GM04504 (cell line): ENCODE measurements around the gene BABAM2.
"Not testable (repeated sequence)": the region's sequence is repeated elsewhere in the genome, so short reads cannot be mapped to it uniquely, and the experiment has no call there.

Source experiments
- DNase-seq: peaks from one replicate; pipeline ENCODE4 v3.0.0-alpha.2; 2012; ENCODE audit warnings: low read depth

The BABAM2 gene

DNA sequence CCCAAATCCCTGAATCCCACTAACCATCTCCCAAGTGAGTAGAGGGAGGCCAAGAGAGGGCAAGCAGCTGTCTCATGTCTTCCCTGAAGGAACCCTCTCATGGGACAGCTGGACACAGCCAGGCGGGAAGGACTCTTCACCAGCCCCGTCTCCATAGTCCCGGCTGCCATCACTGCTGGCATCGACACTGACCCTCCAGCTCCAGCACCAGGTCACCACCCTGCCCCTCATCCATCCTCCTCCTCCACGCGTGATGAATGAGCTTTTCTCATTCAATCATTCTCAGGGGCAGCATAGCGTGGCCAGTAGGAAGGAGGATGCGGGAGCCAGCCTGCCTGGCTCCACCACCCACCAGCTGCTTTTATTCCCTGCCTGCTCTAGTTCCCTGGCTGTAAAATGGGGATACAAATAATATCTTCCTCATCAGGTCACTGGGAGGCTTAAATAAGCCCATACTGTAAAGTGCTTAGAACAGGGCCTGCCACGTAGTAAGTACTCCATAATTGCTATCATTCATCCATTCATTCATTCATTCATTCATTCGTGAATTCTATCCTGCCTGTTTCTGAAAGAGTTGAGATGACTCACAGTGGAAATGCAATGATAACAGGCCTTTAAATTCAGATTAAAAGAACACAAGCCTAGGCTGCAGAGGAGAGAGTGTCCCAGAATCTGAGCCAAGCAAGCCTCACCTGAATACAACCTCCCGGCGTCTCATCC lies 471.6 kb downstream of the BABAM2 start:
- no peak for DNase-seq

DNA sequence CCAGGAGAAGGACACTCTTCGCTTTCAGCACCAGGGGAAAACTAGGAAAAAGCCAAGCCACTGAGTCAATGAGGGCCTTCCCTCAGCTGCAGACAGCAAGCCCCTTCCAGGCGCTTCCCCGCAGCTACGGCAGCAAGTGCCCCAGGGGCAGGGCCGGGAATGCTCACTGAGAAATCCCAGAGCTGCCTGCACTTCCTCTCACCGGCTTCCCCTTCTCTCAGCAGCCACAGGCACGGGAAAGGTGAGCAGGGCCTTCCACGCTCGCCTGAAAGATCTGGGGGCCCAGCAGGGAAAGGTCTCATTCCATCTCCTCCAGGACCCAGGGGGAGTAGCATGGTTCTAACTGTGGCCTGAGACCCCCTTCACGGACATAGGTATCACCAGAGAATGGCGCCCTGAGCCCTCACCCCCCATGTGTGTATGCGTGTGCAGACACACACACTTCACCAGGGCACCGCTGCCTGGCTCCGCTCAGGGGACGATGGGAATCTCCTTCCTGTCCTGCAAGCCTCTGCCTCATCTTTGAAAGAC lies 472.5 kb downstream of the BABAM2 start:
- DNase-seq = no peak

DNA sequence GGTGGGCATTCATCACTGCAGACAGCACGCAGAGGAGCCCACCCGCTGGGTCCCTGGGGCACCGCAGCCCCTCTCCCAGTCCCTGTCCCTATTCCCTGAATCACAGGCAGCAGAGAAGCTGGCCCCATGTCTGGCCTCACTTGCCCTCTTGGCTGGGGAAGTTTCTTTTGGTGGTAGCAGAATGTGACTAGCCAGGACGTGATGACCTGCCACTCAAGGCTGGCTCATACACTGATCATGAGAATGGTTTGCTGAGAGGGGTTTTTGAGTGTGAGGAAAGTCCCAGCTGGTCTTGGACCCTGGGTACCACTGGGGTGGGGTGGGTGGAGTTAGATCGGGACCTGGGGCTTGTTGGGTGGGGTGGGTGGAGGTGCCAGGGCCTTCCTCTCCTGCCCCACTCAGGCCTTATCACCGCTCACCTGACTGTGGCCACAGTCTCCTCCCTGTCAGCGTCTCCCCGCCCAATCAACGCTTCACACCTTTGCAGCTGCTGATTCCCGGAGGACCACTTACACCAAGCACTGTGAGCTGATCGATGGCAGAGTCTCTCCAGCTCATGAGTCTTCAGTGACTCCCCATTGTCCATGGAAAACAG lies 473.3 kb downstream of the BABAM2 start:
- no peak for DNase-seq

DNA sequence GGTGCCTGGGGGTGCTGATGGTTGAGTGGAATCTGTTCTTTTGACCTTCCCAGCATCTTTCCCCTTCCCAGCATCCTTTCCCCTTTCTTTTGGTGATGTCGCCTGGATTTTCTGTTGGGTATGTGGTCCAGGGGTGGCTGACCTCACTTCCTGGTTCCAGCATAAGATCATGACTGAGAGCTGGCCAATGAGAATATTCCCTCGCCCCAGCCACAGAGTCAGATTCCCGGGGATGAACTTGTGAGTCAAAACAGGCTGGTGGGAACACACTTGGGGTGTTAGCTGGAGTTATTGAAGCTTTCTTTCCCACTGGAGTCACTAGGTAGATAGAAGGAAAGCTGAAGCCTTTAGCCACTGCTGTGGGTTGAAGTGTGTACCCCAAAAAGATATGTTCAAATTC lies 474.1 kb downstream of the BABAM2 start:
- no peak for DNase-seq

DNA sequence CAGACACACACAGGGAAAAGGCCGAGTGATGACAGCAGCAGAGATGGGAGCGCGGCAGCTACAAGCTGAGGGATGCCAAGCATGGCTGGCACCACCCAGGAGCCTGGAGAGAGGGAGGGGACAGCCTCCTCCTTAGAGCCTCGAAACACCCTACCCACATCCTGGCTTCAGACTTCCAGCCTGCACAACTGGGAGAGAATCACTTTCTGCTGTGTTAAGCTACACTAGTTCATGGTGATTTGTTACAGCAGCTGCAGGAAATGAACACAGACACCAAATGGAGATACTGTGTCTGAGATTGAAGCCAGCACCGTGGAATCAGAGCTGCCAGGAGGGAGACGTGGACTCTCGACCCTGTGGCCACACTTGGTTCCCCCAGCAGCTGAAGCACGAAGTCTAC lies 474.6 kb downstream of the BABAM2 start:
- DNase-seq = no peak

DNA sequence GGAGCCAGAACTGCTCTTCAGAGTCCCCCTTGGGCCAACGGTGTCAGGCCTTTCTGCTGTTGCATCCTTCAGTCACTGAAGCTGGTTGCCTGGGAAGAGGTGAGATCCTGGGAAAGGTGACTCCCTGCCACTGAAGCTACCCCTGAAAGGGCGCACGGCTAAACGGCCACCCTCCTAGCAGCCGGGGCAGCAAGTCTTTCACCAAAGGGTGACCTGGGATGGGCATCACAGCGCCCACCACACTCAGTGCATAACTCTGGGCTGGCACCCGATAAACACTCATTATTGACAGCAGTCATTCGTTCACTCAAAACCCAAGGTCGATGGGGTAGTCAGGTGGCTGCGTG lies 475.6 kb downstream of the BABAM2 start:
- no peak for DNase-seq

DNA sequence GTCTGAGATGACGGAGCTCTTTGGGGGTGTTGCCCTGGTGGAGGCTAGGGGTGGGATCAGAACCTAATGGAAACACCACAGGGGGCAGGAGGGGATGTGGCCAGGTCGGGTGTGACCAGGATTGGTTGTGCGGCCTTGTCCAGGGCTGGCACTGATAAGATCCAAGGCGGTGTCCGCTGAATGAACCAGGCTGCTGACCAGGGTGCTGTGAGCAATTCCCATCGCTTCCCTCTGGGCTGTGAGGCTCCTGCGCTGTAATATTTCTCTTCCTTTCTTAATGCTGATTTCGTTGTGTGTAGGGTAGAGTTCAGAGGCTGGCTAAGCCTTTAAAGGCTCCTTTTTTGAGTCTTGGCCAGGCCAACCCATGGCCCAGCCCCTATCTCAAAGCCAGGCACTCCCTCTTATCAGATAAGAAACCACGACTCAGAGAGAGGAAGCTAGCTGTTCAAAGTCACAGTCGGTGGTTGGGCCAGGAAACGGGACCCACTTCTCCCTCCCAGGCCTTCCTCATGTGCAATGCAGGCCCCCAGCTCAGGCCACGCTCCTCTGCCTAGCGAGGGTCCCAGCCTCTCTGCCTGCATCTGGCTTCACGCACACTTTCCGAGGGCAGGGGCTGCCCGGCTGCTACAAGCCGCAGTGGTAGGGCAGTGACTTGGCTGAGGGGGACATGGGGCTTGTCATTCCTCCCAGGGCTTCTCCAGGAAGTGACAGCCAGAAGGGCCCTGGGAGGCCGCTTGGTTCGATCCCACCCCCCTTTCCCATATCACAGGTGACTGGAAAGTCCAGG lies 476.2 kb downstream of the BABAM2 start:
- DNase-seq = no peak

DNA sequence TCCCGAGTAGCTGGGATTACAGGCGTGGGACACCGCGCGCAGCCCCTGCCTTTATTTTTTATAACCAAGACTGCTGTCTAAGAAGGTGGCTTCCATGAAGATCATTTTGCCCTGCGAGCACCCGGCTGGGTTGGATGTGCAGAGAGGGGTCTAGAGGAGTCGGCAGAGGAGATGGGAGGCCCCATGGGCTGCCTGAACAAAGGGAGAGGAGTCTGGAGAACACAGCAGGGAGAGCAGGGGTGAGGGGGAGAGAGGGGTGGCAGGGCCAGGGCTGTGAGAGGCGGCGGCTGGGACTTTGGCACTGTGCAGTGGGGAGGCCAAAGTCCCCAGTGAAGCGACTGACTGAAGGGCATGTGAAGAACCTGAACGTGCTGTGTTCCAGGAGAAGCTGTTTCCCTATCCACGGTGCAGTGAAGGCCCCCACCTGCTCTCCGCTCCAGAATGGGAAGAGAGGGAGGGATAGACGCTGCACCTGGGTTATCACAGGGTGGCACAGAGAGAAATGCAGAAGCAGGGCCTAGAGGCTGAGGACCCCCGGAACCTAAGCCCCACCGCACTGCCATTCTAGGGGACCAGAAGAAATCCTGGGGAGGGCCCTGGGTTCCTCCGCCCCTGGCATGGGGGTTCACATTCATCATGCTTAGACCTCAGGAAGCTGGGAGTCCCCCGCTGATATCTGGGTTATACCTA lies 477.3 kb downstream of the BABAM2 start:
- no peak for DNase-seq

DNA sequence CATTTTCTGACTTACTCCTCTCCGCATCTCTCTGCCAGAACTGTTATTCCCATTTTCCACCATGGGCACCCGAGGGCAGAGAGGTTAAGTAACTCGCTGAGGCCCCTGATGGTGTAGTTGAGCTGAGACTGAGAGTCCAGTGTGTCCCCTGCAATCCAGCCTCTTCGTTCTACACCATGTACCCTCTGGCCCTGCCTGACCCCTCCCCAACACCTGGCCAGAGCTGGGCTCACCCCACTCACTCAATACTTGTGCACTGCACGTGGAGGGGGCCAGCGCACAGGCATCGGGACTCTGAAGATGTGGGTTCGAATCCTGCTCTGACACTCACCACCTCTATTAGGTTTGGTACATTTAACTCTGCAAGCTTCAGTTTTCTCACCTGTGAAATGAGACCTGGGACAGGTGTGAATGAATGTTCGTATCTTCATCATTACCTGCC lies 477.8 kb downstream of the BABAM2 start:
- no peak for DNase-seq

DNA sequence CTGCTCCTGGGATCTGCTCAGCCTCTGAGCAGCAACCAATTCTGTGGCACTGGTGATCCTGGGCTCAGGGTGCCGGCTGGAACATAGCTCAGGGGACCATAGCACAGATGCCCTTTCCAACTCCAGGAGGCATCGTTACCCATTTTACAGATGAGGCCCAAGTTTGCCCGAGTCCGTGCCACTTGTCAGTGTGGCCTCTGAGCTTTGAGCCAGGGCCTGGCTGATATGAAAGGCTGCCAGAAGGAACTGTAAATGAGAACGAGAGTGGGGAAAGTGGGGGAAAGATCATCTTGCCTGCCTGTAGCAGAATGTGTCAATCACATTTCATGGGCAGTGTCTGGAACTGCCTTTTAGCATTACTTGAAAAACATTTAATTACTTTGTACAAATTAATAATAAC lies 478.8 kb downstream of the BABAM2 start:
- no peak for DNase-seq

DNA sequence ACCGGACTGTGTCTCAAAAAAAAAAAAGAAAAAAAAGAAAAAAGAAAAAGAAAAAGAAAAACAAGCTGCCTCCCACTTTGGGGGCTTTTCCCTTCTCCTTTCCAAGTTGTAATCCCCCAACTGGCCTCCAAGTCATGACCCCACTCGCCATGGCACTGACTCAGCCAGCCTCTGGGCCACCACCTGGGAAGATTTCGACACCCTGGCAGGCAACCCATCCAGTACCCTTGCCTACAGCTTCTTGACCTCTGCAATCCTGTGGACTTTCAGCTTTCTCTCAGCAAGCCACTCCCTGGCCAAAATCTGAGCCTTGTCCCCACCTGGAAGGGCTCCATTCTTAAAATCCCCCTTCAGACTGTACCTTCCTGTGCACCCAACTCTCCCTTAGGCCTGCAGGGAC lies 479.8 kb downstream of the BABAM2 start:
- no peak for DNase-seq

DNA sequence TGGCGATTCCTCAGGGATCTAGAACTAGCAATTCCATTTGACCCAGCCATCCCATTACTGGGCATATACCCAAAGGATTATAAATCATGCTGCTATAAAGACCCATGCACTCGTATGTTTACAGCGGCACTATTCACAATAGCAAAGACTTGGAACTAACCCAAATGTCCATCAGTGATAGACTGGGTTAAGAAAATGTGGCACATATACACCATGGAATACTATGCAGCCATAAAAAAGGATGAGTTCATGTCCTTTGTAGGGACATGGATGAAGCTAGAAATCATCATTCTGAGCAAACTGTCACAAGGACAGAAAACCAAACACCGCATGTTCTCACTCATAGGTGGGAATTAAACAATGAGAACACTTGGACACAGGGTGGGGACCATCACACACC lies 481.2 kb downstream of the BABAM2 start:
- not testable (repeated sequence) for DNase-seq

DNA sequence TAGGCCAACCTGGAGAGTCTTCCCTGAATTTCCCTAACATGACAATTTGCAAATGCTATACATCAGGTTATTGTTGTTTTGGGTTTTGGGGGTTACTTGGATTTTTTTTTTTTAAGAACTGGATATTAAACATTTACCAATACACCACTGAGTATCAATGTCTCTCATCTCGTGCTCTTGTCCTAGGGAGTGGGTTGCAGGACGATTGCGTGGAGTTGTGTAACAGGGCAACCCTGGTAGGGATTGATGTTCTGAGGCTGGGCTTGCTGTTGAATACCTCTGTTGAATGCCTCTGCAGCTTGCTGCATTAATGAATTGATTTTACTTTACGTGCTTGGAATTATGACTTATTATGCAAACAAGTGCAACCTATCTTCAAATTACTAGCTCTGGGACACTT lies 483.3 kb downstream of the BABAM2 start:
- no peak for DNase-seq

DNA sequence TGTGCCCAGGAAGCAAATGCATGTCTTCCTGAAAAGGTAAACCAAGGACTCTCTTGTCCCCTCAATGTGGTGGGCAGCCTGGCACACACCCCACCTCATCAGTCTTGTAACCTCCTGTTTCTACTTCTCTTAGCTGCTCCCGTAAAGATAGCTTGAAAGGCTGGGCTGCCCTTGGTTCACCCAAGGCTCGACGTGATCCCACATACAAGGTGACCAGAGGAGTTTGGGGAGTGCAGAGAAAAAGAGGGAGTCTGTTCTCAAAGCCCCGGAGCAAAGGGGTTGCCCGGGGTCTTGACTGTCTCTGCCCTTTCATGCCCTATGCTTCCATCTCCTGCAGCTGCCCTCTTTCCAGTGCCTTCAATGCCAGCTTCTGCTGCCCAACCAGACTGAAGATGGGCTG lies 483.8 kb downstream of the BABAM2 start:
- DNase-seq = no peak

DNA sequence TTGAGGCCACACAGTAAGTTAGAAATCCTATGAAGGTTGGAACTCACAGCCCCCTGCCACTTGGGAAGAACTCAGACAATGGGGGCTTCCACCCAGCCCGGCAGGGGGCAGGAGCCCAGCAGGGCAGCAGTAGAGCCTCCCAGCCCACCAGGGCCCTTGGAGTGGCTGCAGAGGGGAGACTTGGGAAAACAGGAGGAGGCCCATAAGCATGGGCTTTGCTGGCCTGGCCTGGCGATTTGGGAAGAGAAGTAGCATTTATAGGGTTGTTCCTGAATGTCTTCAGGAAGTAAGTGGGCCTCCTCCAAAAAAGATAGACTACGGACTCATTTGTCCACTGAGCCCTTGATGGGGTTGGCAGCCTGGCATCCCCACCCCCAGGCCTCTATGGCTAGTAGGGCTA lies 484.7 kb downstream of the BABAM2 start:
- no peak for DNase-seq

DNA sequence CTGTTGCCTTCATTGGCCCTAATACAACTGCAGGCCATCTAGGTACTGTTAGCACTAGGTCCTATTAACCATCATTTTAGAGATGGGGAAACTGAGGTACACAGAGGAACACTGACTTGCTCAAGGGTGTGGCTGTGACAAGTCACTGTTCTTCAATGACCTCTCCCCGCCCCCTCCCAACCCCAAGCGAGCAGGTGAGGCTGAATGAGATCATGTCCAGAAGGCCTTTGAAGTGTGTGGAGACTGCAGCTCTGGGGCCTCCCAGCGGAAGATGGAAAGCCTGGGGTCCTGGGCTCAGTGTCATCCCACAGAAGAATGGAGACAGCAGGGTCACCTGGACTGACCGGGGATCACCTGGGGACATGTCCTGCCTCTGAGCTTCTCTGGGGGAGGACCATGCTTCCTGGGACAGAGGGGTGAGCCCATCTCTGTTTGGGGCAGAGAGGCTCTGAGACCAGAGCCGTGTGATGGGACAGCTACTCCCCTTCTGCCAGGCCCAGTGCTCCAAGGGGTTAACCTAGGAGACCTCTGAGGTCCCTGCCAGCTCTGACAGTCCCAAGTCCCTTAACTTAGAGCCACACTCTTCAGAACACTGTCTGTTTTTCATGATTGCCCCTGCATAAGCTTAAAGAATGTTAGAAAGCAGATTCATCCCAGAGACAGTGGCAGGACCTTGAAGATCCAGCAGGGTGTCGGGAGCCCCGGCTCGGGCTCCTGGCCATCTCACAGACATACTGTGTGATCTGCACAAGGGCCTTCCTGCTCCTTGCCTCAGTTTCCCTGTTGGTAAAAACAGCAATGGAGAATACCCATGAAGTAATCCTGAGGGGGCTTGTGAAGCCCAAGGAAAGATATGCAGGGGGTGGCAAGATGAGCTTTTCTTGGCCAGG lies 485.5 kb downstream of the BABAM2 start:
- no peak for DNase-seq

DNA sequence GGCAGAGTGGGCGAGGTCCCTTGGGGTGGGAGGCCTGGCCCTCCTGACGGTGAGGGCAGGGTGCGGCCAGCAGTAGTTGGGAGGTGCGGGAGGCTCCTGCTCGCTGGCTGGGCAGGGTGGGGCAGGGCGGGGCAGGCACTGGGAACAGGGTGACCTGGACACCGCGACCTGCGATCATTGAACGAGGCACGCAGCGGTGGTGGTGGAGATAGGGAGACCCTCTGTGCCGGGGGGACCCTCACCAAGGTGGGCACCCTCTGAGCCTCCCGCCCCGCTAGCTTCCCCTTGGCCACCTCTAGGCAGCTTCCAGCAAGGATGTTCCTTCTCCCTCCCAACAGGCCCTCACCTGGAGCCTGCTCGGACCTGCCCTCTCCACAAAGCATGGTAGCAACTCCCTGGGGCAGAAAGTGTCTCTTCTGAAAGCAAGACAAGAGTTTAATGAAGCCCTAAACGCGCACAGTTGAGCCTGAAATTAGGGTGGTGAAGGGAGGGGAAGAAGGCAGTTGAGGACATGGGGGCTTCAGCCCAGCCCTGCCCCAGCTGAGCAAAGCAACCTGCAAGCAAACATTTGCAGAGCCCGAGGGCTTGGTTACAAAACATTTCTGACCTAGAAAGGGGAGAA lies 486.8 kb downstream of the BABAM2 start:
- no peak for DNase-seq

DNA sequence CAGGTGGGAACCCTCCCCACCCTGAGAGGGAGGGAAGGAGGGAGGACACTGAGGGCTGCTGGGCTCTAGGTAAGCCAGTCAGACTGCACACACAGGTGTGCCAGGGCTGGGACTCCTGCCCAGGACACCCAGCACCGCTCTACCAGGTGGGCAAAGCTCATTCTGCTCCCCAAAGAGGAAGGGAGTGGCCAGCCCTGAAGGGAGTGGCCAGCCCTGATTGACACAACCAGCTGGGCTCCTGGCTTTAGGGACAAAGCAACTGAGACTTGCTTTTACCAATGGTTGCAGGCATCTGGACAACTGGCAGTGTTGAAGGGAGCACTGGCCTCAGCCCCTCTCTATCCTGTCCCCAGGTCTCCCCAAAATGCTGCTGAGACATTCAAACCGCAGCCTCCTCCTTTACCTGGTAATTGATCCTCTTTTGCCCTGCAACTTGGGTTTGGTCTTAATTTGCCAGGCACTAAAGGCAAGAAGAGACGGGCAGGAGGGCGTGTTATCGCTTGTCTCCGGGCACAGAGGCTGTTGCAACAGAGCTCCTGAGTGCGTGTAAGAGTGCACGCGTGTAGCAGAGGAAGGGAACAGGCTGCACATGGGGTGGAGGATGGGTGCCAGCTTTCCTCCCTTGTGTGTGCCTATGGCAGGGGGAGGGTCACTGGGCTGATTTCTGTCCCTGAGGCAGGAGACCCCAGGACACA lies 487.6 kb downstream of the BABAM2 start:
- DNase-seq = no peak

DNA sequence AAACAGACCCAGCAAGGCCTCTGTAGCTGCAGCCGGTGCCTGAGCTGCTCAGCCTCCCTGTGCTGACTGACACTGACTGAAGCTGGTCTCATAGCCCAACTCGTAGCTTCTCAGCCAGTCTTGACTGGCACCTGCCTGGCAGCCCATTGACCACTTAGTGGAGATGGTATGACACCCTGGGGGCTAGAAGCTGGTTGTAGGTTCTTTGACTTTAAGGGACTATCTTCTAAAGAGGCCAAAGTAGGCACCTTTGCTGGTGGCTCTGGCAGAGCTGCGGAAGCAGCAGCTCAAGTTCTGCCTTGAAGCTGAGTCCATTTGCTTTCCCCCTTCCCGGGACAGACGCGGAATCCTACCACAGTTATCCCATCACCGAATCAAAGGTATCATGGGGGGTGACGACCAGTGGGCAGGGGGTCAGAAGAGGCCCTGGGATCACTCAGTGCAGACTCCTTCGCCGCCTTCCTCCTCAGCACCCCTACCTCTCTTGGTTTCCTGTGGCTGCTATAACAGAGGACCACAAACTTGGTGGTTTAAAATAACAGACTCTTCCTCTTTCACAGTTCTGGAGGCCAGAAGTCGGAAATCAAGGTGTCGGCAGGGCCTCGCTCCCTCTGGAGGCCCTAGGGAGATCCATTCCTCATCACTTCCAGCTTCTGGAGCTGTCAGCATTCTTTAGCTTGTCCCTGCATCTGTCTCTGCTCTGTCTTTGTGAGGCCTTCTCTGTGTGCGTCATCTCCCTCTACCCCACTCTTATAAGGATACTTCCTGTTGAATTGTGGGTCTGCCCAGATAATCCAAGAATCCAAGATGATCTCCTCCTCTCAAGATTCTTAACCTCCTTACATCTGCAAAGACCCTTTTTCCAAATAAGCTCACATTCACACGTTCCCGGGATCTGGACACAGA lies 488.4 kb downstream of the BABAM2 start:
- no peak for DNase-seq
